Measurements from ENCODE around the gene DKK3. TPM values are rescaled to one million over a fixed set of nuclear protein-coding genes. Genes with fewer than 3 reads are reported as not detected.
"Not testable (repeated sequence)": the region's sequence is repeated elsewhere in the genome, so short reads cannot be mapped to it uniquely, and the experiment has no call there.

Gene DKK3
- polyA plus RNA-seq (ENCODE audit: insufficient read length in 10 of 10), result 100 to 1,000 TPM in 2 of 10 donors, 10 to 100 TPM in 8; 51.1 to 121 (median 73.6) TPM
- long read RNA-seq, donor 1, partial matches to known transcripts, result 0 of 3 reads
- long read RNA-seq, donor 1, other reads (novel, unspliced or antisense), result 0 of 3 reads
- long read RNA-seq, donor 2, partial matches to known transcripts, result 11 of 16 reads
- long read RNA-seq, donor 2, other reads (novel, unspliced or antisense), result 0 of 16 reads
- long read RNA-seq, donor 3, result 0 reads
- long read RNA-seq, donor 4, partial matches to known transcripts, result 25 of 30 reads
- long read RNA-seq, donor 4, other reads (novel, unspliced or antisense), result 0 of 30 reads
- long read RNA-seq, donor 5, transcript DKK3-215 (3 exons, 1,087 nt), result major isoform, 9 of 40 reads
- long read RNA-seq, donor 5, partial matches to known transcripts, result 26 of 40 reads
- long read RNA-seq, donor 5, other reads (novel, unspliced or antisense), result 0 of 40 reads
- long read RNA-seq, donor 6, transcript DKK3-201 (8 exons, 2,636 nt), result major isoform, 8 of 16 reads
- long read RNA-seq, donor 6, partial matches to known transcripts, result 5 of 16 reads
- long read RNA-seq, donor 6, other reads (novel, unspliced or antisense), result 0 of 16 reads
- long read RNA-seq, donor 7, partial matches to known transcripts, result 0 of 5 reads
- long read RNA-seq, donor 7, other reads (novel, unspliced or antisense), result 0 of 5 reads
- long read RNA-seq, donor 8, partial matches to known transcripts, result 6 of 12 reads
- long read RNA-seq, donor 8, other reads (novel, unspliced or antisense), result 0 of 12 reads
- long read RNA-seq, donor 9, partial matches to known transcripts, result 0 of 1 reads
- long read RNA-seq, donor 9, other reads (novel, unspliced or antisense), result 0 of 1 reads

- peak in 1 of 3 donors; percentile 70 for DNase-seq
Measured at GRCh38 chr11:12007769-12008737, at the start of gene DKK3. Gene DKK3 (minus strand): TSS chr11:12008626. CDS start chr11:12008582, 44 bp downstream.

DNA sequence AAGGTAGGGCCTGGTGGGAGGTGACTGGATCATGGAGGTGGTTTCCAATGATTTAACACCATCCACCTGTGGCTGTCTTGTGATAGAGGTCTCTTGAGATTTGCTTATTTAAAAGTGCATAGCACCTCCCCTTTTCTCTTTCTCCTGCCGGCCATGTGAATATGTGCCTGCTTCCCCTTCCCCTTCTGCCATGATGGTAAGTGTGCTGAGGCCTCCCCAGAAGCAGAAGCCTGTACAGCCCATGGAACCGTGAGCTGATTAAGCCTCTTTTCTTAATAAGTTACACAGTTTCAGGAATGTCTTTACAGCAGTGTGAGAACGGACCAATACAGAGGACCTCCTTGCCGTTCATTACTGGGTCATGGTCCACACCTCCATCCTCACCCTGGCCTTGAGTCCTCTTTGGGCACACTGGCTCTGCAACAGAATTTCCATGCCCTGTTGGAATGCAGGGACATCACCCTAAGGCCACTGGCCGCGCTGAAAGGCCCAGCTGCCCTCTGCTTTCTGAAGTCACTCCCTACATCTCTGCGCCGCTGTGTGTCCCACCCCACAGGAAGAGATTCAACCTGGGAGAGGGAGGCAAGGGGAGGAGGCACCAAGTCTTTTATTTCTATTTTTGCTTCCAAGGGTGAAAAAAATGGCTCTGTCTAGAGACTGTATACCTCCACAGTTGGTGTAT lies 49.0 kb upstream of the DKK3 start:
- DNase-seq, result no peak

DNA sequence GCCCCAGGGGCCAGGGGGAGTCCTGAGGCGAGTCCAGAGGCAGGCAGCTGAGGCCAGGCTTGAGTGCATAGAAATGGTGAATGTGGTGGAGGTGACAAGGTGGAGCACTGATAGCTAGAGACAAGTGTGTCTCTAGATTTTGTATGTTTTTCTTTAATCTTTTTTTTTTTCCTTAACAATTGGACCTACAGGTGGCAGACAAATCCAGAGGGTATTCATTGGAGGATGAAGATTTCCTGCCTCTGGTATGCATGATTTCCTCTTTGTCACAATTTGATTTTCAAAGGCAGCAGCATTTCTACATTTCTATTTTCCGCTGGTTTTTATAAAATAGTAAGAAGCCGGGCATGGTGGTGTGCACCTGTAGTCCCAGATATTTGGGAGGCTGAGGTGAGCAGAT lies 47.7 kb upstream of the DKK3 start:
- no peak for DNase-seq

- DNase-seq, result no peak
Measured at GRCh38 chr11:12053606-12054361, 45.4 kb upstream of the DKK3 start.

DNA sequence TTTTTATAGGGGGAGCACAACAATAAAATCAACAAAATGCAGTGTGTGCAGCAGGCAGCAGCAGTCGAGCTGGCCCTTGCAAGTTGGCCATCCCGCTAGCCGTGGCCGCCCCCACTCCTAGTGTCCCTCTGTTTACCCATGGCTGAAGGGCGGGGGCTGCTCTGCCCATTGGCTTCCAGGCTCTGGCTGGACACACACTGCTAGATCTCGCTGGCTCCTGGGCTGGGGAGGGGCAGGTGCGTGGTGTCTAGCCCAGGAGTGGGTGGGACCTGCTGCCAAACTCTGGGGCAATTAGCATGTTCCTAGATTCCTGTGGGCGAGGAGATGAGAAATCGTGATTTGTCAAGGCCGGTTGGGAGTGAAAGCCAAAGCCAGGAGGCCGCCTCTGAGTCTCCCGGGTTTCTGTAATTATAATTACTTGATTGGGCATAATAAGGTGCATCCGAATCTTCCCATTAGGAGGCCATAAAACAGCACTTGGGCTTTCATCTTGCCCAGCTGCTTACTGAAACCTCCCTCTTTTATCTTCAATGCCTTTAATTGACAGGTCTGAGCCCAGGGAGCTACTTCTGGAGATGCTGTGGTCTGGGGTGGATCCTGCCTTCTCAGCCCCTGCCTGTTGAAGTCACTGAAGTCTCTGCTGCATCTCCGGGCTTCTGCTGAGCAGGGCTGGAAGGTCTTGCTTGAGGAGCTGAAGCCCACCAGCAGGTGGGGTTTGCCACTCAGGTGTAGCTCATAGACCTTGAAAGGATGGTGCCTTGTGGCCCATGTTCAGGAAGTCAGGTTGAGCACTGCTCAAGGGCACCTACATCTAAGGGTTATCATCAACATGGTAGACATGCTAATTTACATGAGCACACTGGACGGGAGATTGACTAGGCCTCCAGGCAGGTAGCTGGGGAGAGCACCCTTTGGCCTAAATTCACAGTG lies 44.5 kb upstream of the DKK3 start:
- no peak for DNase-seq

GRCh38 chr11:12051287-12051662 lies 42.8 kb upstream of the DKK3 start:
- no peak for DNase-seq

GRCh38 chr11:12050470-12051286 lies 42.3 kb upstream of the DKK3 start:
- DNase-seq, result no peak

- DNase-seq, result no peak
Measured at GRCh38 chr11:12048936-12049790, 40.7 kb upstream of the DKK3 start.

- DNase-seq, result no peak
Measured at GRCh38 chr11:12046636-12047236, 38.3 kb upstream of the DKK3 start.

DNA sequence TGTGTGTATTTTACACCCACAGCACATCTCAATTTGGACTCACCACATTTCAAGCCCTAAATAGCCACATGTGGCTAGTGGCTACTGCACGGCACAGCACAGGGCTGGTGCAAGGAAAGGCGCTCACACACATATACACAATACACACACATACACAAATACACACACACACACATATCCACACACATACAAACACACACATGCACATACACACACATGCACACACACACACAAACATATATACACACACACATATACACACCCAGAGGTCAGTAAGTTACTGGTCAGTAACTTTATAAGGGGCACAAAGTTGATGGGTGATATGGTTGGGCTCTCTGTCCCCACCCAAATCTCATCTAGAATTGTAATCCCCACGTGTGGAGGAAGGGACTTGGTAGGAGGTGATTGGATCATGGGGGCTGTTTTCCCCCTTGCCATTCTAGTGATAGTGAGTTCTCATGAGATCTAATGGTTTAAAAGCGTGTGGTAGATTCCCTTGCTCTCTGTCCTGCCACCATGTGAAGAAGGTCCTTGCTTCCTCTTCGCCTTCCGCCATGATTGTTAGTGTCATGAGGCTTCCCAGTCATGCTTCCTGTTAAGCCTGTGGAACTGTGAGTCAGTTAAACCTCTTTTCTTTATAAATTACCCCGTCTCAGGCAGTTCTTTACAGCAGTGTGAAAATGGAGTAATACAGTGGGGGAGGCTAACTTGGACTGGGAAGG lies 37.6 kb upstream of the DKK3 start:
- no peak for DNase-seq

GRCh38 chr11:12044799-12045198 lies 36.4 kb upstream of the DKK3 start:
- no peak for DNase-seq

DNA sequence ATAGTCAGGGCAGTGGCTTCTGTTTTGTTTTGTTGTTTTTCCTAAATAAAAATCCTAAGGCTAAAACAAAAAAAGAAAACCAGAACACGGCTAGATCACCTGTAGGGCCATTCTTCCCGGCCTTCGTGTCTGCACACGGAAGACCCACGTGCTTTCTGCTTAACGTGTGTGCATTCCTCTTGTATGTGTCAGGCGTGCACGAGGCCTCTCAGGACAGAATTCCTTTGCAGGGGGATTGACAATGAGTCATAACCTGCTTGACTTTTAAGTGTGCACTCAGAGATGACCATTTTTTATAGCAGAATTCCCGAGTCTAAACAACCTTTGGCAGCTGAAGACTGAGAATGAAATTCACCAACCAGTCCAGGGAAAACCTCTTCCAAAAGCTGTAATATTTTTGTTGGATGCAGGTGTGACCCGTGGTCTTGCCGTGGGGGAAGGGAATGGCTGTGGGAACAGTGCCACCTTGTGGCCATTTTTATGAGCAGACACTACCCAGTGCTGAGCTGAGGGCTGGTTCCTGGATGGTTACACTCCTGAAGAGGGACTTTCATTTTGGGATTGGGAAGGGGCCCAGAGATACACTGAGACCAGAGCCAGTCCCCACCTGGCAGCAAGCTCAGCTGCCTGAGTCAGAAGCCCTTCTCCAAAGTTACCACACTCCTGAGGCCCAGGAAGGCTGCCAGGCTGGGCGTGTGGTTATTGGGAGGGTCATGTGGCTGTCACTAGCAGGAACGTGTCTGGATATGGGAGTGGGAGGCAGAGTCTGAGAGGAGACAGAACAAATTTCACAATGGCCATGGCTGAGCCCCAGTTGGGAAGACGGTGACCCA lies 35.7 kb upstream of the DKK3 start:
- peak; percentile 89 to 95 (median 93) for DNase-seq

DNA sequence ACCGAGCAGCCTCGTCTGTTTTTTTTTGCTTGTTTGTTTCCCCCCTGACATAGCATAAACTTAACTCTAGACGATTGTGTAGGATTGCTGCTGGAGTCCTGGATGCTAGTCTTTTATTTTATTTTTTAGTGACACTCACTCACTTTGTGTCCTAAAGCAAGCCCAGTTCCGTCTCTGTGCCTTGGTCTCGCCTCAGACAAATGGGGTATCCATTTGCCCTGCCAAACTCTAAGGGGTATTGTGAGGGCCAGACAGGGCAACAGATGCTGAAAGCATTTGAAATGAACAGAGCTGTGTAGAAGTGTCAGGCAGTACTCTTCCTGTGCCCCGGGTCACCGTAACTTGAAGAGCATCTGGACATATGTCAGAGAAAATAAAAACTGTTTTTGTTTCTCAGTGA lies 34.8 kb upstream of the DKK3 start:
- DNase-seq, result no peak

DNA sequence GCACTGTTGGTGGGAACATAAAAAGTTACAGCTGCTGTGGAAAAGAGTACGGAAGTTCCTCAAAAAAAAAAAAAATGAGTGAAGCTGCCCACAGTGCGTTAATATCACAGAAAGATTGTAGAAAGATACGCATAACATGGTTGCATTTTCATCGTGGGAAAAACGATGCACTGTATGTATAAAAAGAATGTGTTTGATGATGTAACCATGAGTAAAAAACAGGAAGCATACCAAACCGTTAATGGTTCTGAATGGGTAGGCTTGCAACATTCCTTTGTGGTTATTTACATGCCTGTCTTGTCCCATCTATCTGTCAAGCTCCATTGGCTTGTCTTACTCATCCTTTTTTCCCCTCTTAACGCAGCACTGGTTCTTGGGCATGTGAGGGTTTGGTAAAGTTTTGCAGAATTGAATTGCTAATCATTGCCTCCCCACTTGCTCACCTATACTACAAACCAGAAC lies 33.8 kb upstream of the DKK3 start:
- peak in 1 of 3 donors; percentile 93 for DNase-seq

- not testable (repeated sequence) for DNase-seq
Measured at GRCh38 chr11:12040719-12041118, 32.3 kb upstream of the DKK3 start.
